H1 (cell line): Measurements from ENCODE around the gene DRAP1. TPM values are rescaled to one million over a fixed set of nuclear protein-coding genes. Genes with fewer than 3 reads are reported as not detected.

ENCODE experiments used
- ATF2 ChIP-seq: IDR thresholded peaks from 2 replicates; pipeline ENCODE4 v1.6.1; 2012; ENCODE audit warnings: low read length, inconsistent platforms
- CHD7 ChIP-seq: fragments of 300-600 bp; sonication (generic); IDR thresholded peaks from 2 replicates; pipeline ENCODE4 v1.7.1; 2012; ENCODE audit warnings: low read length, moderate library complexity, mild to moderate bottlenecking, inconsistent platforms; ENCODE audit not compliant: insufficient replicate concordance
- E2F6 ChIP-seq: IDR thresholded peaks from 2 replicates; pipeline ENCODE4 v1.6.1; 2012; ENCODE audit warnings: inconsistent platforms
- NANOG ChIP-seq: IDR thresholded peaks from 2 replicates; pipeline ENCODE4 v1.6.1; 2011; ENCODE audit warnings: low read length, low read depth, mild to moderate bottlenecking, inconsistent platforms; ENCODE audit not compliant: insufficient read depth, poor library complexity, severe bottlenecking
- NRF1 ChIP-seq: IDR thresholded peaks from 2 replicates; pipeline ENCODE4 v1.6.1; 2011; ENCODE audit warnings: mild to moderate bottlenecking, low read depth, low read length, improper control_type of control experiment
- SUZ12 ChIP-seq: fragments of 200-600 bp; sonication (generic); IDR thresholded peaks from 2 replicates; pipeline ENCODE4 v1.6.1; 2012; ENCODE audit warnings: mild to moderate bottlenecking, inconsistent platforms, low read length, moderate library complexity, mixed read lengths
- polyA plus RNA-seq, 7 experiments: library from polyadenylated mRNA; depleted of rRNA in 3 of 7; stranded (reverse) in 5 of 7; unstranded in 2 of 7; fragments of >200 nt in 5 of 7; fragments of 200-250 nt in 2 of 7; gene quantifications; 1 replicate in 5 of 7; 2 replicates in 1 of 7; 4 replicates in 1 of 7; pipeline versions ENCODE4 v1.2.1 to v1.2.3, GENCODE V29; 2011 to 2013; ENCODE audit warnings: missing spikeins in 2 of 7, mixed read lengths in 2 of 7
- total RNA-seq: library from RNA; stranded (reverse); fragmentation: NEBNext Ultra II Directional; extraction: Animal tissue kit (Norgen Biotek cat#: 25700); gene quantifications from 2 replicates; pipeline ENCODE4 v1.2.1, GENCODE V29; 2021

DRAP1 gene
- total and polyA plus RNA-seq, 2 of the 8 experiments (the other 6 are each of a cell fraction or from before 2014, with no cell fraction given) = 62.5 to 98.7 TPM

- TF ChIP-seq CHD7 (no peak), NRF1 (peak; percentile 93), E2F6 (no peak), SUZ12 (no peak), NANOG (no peak), ATF2 (no peak)
Observed at GRCh38 chr11:65961267-65962140, 42.3 kb downstream of the DRAP1 start, which contains the start of gene SART1 (continued).
